Fibroblast of lung (primary cell): Measurements from ENCODE around the gene GRB10.

Source experiments
- CTCF ChIP-seq, 2 donors: IDR thresholded peaks in 1 of 2; conservative IDR thresholded peaks in 1 of 2; 1 replicate in 1 of 2; 2 replicates in 1 of 2; pipeline ENCODE4 v1.5.1; 2011 to 2012; ENCODE audit warnings: low read length in 2 of 2, control low read depth in 1 of 2, inconsistent platforms in 1 of 2, low read depth in 1 of 2, mild to moderate bottlenecking in 1 of 2
- EZH2 ChIP-seq: IDR thresholded peaks from 2 replicates; pipeline ENCODE4 v1.5.1; 2012; ENCODE audit warnings: low read length, control low read depth, mild to moderate bottlenecking; ENCODE audit errors: missing control alignments

DNA sequence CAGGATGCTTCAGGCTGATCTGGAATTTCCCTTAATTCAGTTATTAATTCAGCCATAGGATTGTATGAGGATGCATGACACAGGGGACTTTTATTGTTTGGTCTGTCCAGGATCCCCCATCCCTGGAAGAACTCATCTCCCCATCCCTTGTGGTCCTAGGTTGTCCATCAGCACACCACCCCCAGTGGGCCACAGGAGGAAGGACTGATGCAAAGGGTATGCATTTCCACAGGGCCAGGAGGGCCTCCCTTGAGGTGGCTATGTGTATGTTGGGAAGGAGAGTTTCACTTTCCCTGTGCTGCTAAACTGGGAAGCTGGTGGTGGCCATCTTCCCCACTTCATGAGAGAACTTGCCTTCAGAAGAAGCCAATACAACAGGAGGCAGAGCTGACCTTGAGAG lies 44.6 kb upstream of the GRB10 start:
- no peak for TF ChIP-seq CTCF (conservative IDR thresholded peaks at IDR 0.05 in 1 of 2, IDR thresholded peaks at IDR 0.05 in 1 of 2; ENCODE audit: low read depth in 1 of 2, low read length in 2 of 2)
- TF ChIP-seq EZH2, result no peak
